Right atrium auricular region (tissue), 2 donors: ENCODE results near the gene ZNF280C. TPM values are rescaled to one million over a fixed set of nuclear protein-coding genes. Genes with fewer than 3 reads are reported as not detected.

ENCODE experiments used
- DNase-seq: peaks from one replicate; pipeline ENCODE4 v3.0.0-alpha.2; 2019; ENCODE audit warnings: low spot score
- H3K27ac ChIP-seq, 2 donors: fragments of 200-600 bp; sonication (generic); 1 replicate in 1 of 2; 2 replicates in 1 of 2; pipeline ENCODE4 v1.5.1; 2016 to 2019
- H3K27me3 ChIP-seq, 2 donors: fragments of 200-600 bp; sonication (generic); one replicate each; pipeline versions ENCODE4 v1.5.1 to v1.6.0; 2017 to 2019
- H3K36me3 ChIP-seq: fragments of 200-600 bp; sonication (generic); one replicate; pipeline ENCODE4 v1.5.1; 2016
- H3K4me1 ChIP-seq, 2 donors: fragments of 200-600 bp; sonication (generic); one replicate each; pipeline versions ENCODE4 v1.5.1 to v1.6.0; 2017 to 2019
- H3K4me3 ChIP-seq, 2 donors: fragments of 200-600 bp; sonication (generic); 1 replicate in 1 of 2; 2 replicates in 1 of 2; pipeline ENCODE4 v1.5.1; 2017 to 2019; ENCODE audit warnings: mild to moderate bottlenecking in 1 of 2, moderate library complexity in 1 of 2
- H3K9me3 ChIP-seq, 2 donors: fragments of 200-600 bp; sonication (generic); one replicate each; pipeline ENCODE4 v1.5.1; 2019
- total RNA-seq, 2 donors: library from RNA; depleted of rRNA; stranded (reverse); fragments of >200 nt; gene quantifications; one replicate each; pipeline ENCODE4 v1.1.0, GENCODE V29; 2016
- TF ChIP-seq, protein P1 (sequence below), 2 donors: fragments of 200-600 bp; sonication (generic); IDR thresholded peaks; one replicate each; pipeline ENCODE4 v1.5.1; 2019; ENCODE audit warnings: antibody characterized with exemption in 2 of 2

ZNF280C gene
- total RNA-seq, 2 donors from 2014 or later = 2.3 to 2.5 TPM

GRCh38 chrX:130179579-130180215 is 89.0 kb downstream of the ZNF280C start:
- Histone ChIP-seq H3K27me3 (no peaks in the 10 kb centered on the region), H3K4me1 (peaks cover 0 to 14% of the 10 kb centered on the region in 2 donors), H3K4me3 (no peak overlapping the region), H3K9me3 (no peaks in the 10 kb centered on the region), H3K27ac (peak overlapping the region; percentile 8 to 64), H3K36me3 (no peaks in the 10 kb centered on the region)
- TF ChIP-seq, protein P1, sequence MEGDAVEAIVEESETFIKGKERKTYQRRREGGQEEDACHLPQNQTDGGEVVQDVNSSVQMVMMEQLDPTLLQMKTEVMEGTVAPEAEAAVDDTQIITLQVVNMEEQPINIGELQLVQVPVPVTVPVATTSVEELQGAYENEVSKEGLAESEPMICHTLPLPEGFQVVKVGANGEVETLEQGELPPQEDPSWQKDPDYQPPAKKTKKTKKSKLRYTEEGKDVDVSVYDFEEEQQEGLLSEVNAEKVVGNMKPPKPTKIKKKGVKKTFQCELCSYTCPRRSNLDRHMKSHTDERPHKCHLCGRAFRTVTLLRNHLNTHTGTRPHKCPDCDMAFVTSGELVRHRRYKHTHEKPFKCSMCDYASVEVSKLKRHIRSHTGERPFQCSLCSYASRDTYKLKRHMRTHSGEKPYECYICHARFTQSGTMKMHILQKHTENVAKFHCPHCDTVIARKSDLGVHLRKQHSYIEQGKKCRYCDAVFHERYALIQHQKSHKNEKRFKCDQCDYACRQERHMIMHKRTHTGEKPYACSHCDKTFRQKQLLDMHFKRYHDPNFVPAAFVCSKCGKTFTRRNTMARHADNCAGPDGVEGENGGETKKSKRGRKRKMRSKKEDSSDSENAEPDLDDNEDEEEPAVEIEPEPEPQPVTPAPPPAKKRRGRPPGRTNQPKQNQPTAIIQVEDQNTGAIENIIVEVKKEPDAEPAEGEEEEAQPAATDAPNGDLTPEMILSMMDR (IDR thresholded peaks at IDR 0.05) = no peak
- DNase-seq = no peak

- Histone ChIP-seq H3K27me3 (no peaks in the 10 kb centered on the region), H3K27ac (peak overlapping the region; percentile 11 to 64), H3K4me3 (no peak overlapping the region), H3K9me3 (no peaks in the 10 kb centered on the region), H3K4me1 (peaks cover 0 to 19% of the 10 kb centered on the region in 2 donors), H3K36me3 (no peaks in the 10 kb centered on the region)
- no peak for DNase-seq
- TF ChIP-seq, protein P1 (IDR thresholded peaks at IDR 0.05) = no peak
Measured at GRCh38 chrX:130179170-130179569, 89.5 kb downstream of the ZNF280C start.

DNA sequence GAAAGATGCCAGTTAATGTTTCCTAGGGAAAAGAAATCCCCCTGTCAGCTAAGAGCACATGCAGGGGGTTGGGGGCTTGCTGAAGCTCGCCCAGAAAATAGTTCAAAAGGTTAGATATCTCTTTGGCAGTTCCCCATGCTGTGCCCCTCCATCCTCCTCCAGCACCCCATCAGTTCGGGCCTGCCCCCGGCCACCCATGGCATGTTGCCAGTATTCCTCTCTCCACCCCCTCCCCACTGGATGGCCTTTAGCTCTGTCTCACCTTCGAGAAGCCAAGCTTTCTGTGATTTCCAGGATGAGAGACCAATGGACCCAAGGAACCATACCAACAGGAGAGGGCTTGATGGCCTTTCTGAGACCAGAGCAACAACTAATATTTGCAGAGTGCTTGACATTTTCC is 91.8 kb downstream of the ZNF280C start:
- H3K27me3 ChIP-seq = no peaks in the 10 kb centered on the region
- TF ChIP-seq, protein P1 (IDR thresholded peaks at IDR 0.05) = no peak
- peaks cover 0 to 40% of the 10 kb centered on the region in 2 donors for H3K4me1 ChIP-seq
- no peak overlapping the region for H3K27ac ChIP-seq
- no peak overlapping the region for H3K4me3 ChIP-seq
- no peak for DNase-seq
- H3K9me3 ChIP-seq = no peaks in the 10 kb centered on the region
- H3K36me3 ChIP-seq = no peaks in the 10 kb centered on the region

DNA sequence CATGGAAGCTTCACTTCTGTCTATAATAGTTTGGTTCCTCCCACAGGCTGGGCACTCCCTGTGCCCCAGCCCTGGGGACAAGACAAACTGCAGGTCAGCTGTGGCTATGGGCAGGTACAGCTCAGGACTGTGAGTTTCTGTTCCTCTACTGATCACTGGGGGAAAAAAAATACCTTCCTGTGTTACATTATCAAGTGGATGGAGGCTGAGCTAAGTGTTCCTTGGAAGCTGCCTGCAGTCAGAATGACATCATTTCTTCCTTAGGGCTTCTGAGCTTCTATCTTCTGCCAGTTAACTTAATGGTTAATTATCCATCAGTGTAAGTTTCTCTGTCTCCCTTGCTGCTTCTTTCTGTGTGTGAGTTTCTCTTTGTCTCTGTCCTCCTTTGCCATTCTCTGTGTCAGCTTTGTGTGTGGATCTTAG is 92.3 kb downstream of the ZNF280C start:
- Histone ChIP-seq H3K27me3 (no peaks in the 10 kb centered on the region), H3K27ac (peak overlapping the region in 1 of 2 donors; percentile 18), H3K9me3 (no peaks in the 10 kb centered on the region), H3K4me3 (no peak overlapping the region), H3K4me1 (peaks cover 0 to 40% of the 10 kb centered on the region in 2 donors), H3K36me3 (no peaks in the 10 kb centered on the region)
- TF ChIP-seq, protein P1 (IDR thresholded peaks at IDR 0.05) = no peak
- no peak for DNase-seq

DNA sequence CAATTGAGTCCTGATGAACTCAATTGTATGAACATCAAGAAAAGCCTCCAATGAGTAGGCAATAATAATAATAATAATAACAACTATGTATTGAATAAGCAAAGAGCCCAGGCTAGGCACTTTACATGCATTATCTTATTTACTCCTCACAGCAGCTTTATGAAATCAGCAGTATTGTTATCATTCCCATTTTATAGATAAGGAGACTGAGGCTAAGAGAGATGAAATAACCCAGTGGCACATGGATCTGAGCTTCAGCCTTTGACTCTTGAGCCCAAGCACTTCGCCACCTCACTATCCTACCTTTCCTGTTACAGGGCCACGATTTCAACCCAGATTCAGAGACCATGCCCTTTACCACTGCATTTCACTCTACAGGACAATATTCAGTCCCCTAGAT is 93.8 kb downstream of the ZNF280C start:
- Histone ChIP-seq H3K9me3 (no peaks in the 10 kb centered on the region), H3K4me3 (no peak overlapping the region), H3K27me3 (no peaks in the 10 kb centered on the region), H3K36me3 (no peaks in the 10 kb centered on the region), H3K4me1 (peaks cover 0 to 40% of the 10 kb centered on the region in 2 donors), H3K27ac (peak overlapping the region; percentile 77 to 87)
- TF ChIP-seq, protein P1 (IDR thresholded peaks at IDR 0.05) = no peak
- DNase-seq = no peak
